DND-41 (cell line): ENCODE results near the gene YBX2.

Experiments
- ATAC-seq: fragments of 200-7000 bp; cut with Tn5 transposase; 3 replicates; pipeline ENCODE4 v1.9.1; 2021; ENCODE audit warnings: low read depth; ENCODE audit not compliant: insufficient read depth
- DNase-seq: peaks from one replicate; pipeline ENCODE4 v3.0.0-alpha.2; 2020
- H2AFZ ChIP-seq: 2 replicates; pipeline ENCODE4 v1.6.0; 2012; ENCODE audit warnings: low read depth, low read length
- H3K27ac ChIP-seq: 2 replicates; pipeline ENCODE4 v1.5.1; 2012; ENCODE audit warnings: low read length, inconsistent platforms
- H3K27me3 ChIP-seq: fragments of 200-600 bp; sonication (generic); 2 replicates; pipeline ENCODE4 v1.6.0; 2012; ENCODE audit warnings: low read length, mild to moderate bottlenecking, inconsistent platforms; ENCODE audit not compliant: insufficient read depth, poor library complexity
- H3K36me3 ChIP-seq: 2 replicates; pipeline ENCODE4 v1.5.1; 2012; ENCODE audit warnings: low read length, inconsistent platforms; ENCODE audit not compliant: insufficient read depth
- H3K4me1 ChIP-seq: 2 replicates; pipeline ENCODE4 v1.5.1; 2012; ENCODE audit warnings: mild to moderate bottlenecking, low read length; ENCODE audit not compliant: insufficient read depth
- H3K4me2 ChIP-seq: 2 replicates; pipeline ENCODE4 v1.6.0; 2012; ENCODE audit warnings: mild to moderate bottlenecking, moderate library complexity, low read length, inconsistent platforms; ENCODE audit not compliant: insufficient read depth
- H3K4me3 ChIP-seq, 2 experiments: fragments of 200-600 bp in 1 of 2; shearing (Covaris generic) in 1 of 2; 2 replicates each; pipeline ENCODE4 v1.5.1; 2012 to 2016; ENCODE audit warnings: inconsistent platforms in 2 of 2, low read length in 2 of 2, mild to moderate bottlenecking in 2 of 2, low read depth in 1 of 2, moderate library complexity in 1 of 2
- H3K79me2 ChIP-seq: 2 replicates; pipeline ENCODE4 v1.6.0; 2012; ENCODE audit warnings: low read length, inconsistent platforms; ENCODE audit not compliant: insufficient read depth
- H3K9ac ChIP-seq: 2 replicates; pipeline ENCODE4 v1.6.0; 2012; ENCODE audit warnings: low read depth, mild to moderate bottlenecking, inconsistent platforms, low read length, moderate library complexity
- H3K9me3 ChIP-seq: 2 replicates; pipeline ENCODE4 v1.5.1; 2012; ENCODE audit warnings: low read length, moderate library complexity, mild to moderate bottlenecking, inconsistent platforms; ENCODE audit not compliant: insufficient read depth, severe bottlenecking
- H4K20me1 ChIP-seq: 2 replicates; pipeline ENCODE4 v1.6.0; 2012; ENCODE audit warnings: low read length; ENCODE audit not compliant: insufficient read depth
- CTCF ChIP-seq: IDR thresholded peaks from 2 replicates; pipeline ENCODE4 v1.5.1; 2012; ENCODE audit warnings: borderline replicate concordance, low read length, moderate library complexity, mild to moderate bottlenecking; ENCODE audit not compliant: poor library complexity, severe bottlenecking; ENCODE audit errors: extremely low read depth
- EZH2 ChIP-seq: IDR thresholded peaks from 3 replicates; pipeline ENCODE4 v1.6.1; 2012; ENCODE audit warnings: borderline replicate concordance, low read depth, mild to moderate bottlenecking, moderate library complexity, low read length, inconsistent platforms; ENCODE audit not compliant: severe bottlenecking

Gene YBX2

GRCh38 chr17:7328009-7328408, 33.6 kb upstream of the YBX2 start:
- Histone ChIP-seq H3K4me2 (peak overlapping the region; percentile 80), H3K36me3 (peaks cover 46% of the 10 kb centered on the region), H4K20me1 (no peaks in the 10 kb centered on the region), H3K27ac (peak overlapping the region; percentile 96; the same call in 1 of the 2 replicates), H2AFZ (no peak overlapping the region), H3K27me3 (no peaks in the 10 kb centered on the region), H3K4me3 (peak overlapping the region in 1 of 2 experiments; percentile 73; a peak in 3 of 4 replicates), H3K79me2 (peaks cover 35% of the 10 kb centered on the region), H3K9ac (peak overlapping the region; percentile 68), H3K9me3 (no peaks in the 10 kb centered on the region), H3K4me1 (peaks cover 35% of the 10 kb centered on the region)
- ATAC-seq, result no peak
- DNase-seq, result no peak
- TF ChIP-seq CTCF (no peak), EZH2 (no peak)

- no peak for ATAC-seq
- H3K4me3 ChIP-seq, result peak overlapping the region in 1 of 2 experiments; percentile 73; a peak in 1 of 4 replicates
Measured at GRCh38 chr17:7327501-7327900, 33.1 kb upstream of the YBX2 start.

GRCh38 chr17:7327056-7327455, 32.6 kb upstream of the YBX2 start:
- DNase-seq (no peak), ATAC-seq (no peak)
- Histone ChIP-seq H3K4me3 (0 out of 4 replicates have a peak overlapping the region, but pooled peaks of 1 of the 2 experiments have one; percentile 9), H3K36me3 (peaks cover 55% of the 10 kb centered on the region), H3K27me3 (no peaks in the 10 kb centered on the region), H2AFZ (no peak overlapping the region), H3K9me3 (no peaks in the 10 kb centered on the region), H3K79me2 (peaks cover 35% of the 10 kb centered on the region), H3K9ac (0 out of 2 replicates have a peak overlapping the region, but pooled peaks have one; percentile 68), H4K20me1 (no peaks in the 10 kb centered on the region; the same call in 1 of the 2 replicates), H3K4me2 (peak overlapping the region; percentile 80; the same call in 1 of the 2 replicates), H3K27ac (no peak overlapping the region), H3K4me1 (peaks cover 35% of the 10 kb centered on the region)
- TF ChIP-seq EZH2 (no peak), CTCF (no peak)

More at GRCh38 chr17:7327501-7327900, 33.1 kb upstream of the YBX2 start:
- Histone ChIP-seq H3K27ac (no peak overlapping the region; the same call in 1 of the 2 replicates), H3K4me1 (peaks cover 35% of the 10 kb centered on the region), H3K9ac (peak overlapping the region; percentile 68; the same call in 1 of the 2 replicates), H3K79me2 (peaks cover 35% of the 10 kb centered on the region), H3K36me3 (peaks cover 51% of the 10 kb centered on the region), H2AFZ (no peak overlapping the region), H3K27me3 (no peaks in the 10 kb centered on the region), H3K9me3 (no peaks in the 10 kb centered on the region), H3K4me2 (peak overlapping the region; percentile 80), H4K20me1 (no peaks in the 10 kb centered on the region; the same call in 1 of the 2 replicates)
- DNase-seq, result no peak
- no peak for TF ChIP-seq CTCF
- no peak for TF ChIP-seq EZH2
